Pancreas (tissue), 10 donors: Measurements from ENCODE around the gene INPP5D. TPM values are rescaled to one million over a fixed set of nuclear protein-coding genes. Genes with fewer than 3 reads are reported as not detected.

Experiments
- ATAC-seq, 4 donors: fragments of 200-7000 bp; cut with Tn5 transposase; one replicate each; pipeline versions ENCODE4 v1.8.0 to v1.9.1; 2020; ENCODE audit warnings: mild to moderate bottlenecking in 4 of 4, moderate library complexity in 4 of 4
- DNase-seq, 6 donors: peaks; one replicate each; pipeline ENCODE4 v3.0.0-alpha.2; 2020
- FAIRE-seq: peaks from 2 replicates; lab custom pipeline; 2012; peaks lifted over from hg19 to GRCh38; lab: Jason Lieb, UNC
- H3K27ac ChIP-seq, 4 donors: fragments of 200-600 bp; sonication (generic); 1 replicate in 3 of 4; 2 replicates in 1 of 4; pipeline versions ENCODE4 v1.5.0 to v1.8.0; 2020
- H3K27me3 ChIP-seq, 4 donors: fragments of 200-600 bp; one replicate each; pipeline ENCODE4 v1.8.0; 2021
- H3K36me3 ChIP-seq, 3 donors: fragments of 200-600 bp; sonication (generic) in 1 of 3; one replicate each; pipeline versions ENCODE4 v1.5.0 to v1.8.0; 2020 to 2021
- H3K4me1 ChIP-seq, 3 donors: fragments of 200-600 bp; one replicate each; pipeline ENCODE4 v1.8.0; 2021
- H3K4me3 ChIP-seq, 4 donors: fragments of 200-600 bp; sonication (generic) in 2 of 4; one replicate each; pipeline versions ENCODE4 v1.5.0 to v1.8.0; 2020 to 2021
- H3K9me3 ChIP-seq, 4 donors: fragments of 200-600 bp; one replicate each; pipeline ENCODE4 v1.8.0; 2021
- WGBS, 2 donors: extraction: QIAGEN DNeasy Blood & Tissue Kit; methylation state at CpG; one replicate each; pipeline ENCODE4 v1.1.7; 2013; 5-methylcytosine and 5-hydroxymethylcytosine counted together
- intact Hi-C, 3 donors: fragments of 100-400 bp; cut with DNase I; formaldehyde crosslinking; loops; one replicate each; pipeline versions ENCODE4 v1.11.1 to v1.14.2; 2022
- polyA plus RNA-seq, 2 donors: library from polyadenylated mRNA; stranded (reverse); fragments of 200-250 nt; gene quantifications; one replicate each; pipeline ENCODE4 v1.2.3, GENCODE V29; 2013
- total RNA-seq, 6 donors: library from RNA; stranded (reverse); fragmentation: NEBNext Ultra II Directional in 4 of 6; extraction: Animal tissue kit (Norgen Biotek cat#: 25700) in 4 of 6; gene quantifications; one replicate each; pipeline versions ENCODE4 v1.2.1 to v1.2.4, GENCODE V29; 2021 to 2023
- TF ChIP-seq, protein P1 (sequence below), 4 donors: fragments of 200-600 bp; sonication (generic) in 3 of 4; IDR thresholded peaks; one replicate each; pipeline versions ENCODE4 v1.5.0 to v1.8.0; 2021; ENCODE audit warnings: antibody characterized with exemption in 4 of 4
- donor health status: healthy with polysubstance abuse.
- donor health status: DM: no; HTN: no; CAD: no; lungs with moderate emphysema.
- donor health status: DM: no; HTN: no; CAD: no.
- donor health status: control.
- donor health status: control.
- donor health status: Bipolar disorder and iron deficiency.
- donor health status: DM: yes; HTN: yes; CAD: no.
- donor health status: DM: no; HTN: no; CAD: no.
- donor health status: DM: no; HTN: no; CAD: no.
- donor health status: DM: yes; HTN: yes; CAD: no.

Gene INPP5D
- total and polyA plus RNA-seq, 8 donors, result 1.1 to 11.4 (median 2.3) TPM

DNA sequence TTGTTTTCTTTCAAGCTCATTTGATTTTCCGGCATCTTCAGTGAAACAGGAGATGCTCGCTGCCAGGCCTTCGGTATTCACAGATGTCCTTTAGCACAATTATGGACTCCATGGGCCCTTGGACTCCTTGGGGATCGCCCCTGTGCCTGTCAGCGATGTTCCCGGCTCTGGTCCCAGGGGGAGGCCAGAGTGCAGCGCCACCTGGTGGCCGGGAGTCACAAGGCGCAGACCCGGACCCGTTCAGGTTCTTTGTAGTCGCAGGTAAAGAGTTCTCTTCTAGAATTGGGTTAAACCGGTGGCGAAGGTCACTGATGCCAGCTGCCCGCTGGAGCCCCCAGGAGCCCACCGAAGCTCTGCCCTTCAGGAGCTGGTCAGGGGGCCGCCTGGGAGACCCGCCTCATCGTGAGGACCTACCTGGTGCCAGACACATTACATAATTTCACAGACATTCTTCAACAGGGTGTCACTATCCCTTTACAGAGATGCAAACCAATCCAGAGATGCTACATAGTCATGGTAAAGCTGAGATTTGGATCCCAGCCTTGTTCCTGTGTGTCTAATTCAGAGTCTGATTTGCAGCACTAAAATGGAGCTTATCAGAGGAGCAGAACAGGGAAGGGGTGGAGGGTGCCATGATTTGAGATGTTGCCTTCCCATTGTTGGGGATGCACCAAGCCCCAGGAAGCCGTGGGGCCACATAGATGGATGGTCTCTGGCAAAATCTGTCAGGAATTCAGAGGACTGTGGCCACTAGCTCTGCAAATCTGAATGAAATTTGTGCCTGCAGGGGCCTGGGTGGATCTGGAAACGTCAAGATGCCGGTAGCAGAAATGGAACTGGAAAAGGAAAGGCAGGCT lies 6.0 kb upstream of the INPP5D start:
- ATAC-seq, result peak; percentile 79 to 93 (median 86)
- intact Hi-C loops, result no loop called here
- Histone ChIP-seq H3K27ac (no peak overlapping the region), H3K9me3 (no peaks in the 10 kb centered on the region), H3K27me3 (peaks cover 0 to 4% (median 0%) of the 10 kb centered on the region in 4 donors), H3K4me1 (no peaks in the 10 kb centered on the region), H3K36me3 (no peaks in the 10 kb centered on the region), H3K4me3 (no peak overlapping the region)
- TF ChIP-seq, protein P1, sequence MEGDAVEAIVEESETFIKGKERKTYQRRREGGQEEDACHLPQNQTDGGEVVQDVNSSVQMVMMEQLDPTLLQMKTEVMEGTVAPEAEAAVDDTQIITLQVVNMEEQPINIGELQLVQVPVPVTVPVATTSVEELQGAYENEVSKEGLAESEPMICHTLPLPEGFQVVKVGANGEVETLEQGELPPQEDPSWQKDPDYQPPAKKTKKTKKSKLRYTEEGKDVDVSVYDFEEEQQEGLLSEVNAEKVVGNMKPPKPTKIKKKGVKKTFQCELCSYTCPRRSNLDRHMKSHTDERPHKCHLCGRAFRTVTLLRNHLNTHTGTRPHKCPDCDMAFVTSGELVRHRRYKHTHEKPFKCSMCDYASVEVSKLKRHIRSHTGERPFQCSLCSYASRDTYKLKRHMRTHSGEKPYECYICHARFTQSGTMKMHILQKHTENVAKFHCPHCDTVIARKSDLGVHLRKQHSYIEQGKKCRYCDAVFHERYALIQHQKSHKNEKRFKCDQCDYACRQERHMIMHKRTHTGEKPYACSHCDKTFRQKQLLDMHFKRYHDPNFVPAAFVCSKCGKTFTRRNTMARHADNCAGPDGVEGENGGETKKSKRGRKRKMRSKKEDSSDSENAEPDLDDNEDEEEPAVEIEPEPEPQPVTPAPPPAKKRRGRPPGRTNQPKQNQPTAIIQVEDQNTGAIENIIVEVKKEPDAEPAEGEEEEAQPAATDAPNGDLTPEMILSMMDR (IDR thresholded peaks at IDR 0.05), result peak; percentile 92 to 95 (median 93)
- WGBS, 2 donors, result 18 to 21% methylated on average over 22 of the region's 22 CpGs
- DNase-seq, result peak in 5 of 6 donors; percentile 30 to 92 (median 70)
- no peak for FAIRE-seq

DNA sequence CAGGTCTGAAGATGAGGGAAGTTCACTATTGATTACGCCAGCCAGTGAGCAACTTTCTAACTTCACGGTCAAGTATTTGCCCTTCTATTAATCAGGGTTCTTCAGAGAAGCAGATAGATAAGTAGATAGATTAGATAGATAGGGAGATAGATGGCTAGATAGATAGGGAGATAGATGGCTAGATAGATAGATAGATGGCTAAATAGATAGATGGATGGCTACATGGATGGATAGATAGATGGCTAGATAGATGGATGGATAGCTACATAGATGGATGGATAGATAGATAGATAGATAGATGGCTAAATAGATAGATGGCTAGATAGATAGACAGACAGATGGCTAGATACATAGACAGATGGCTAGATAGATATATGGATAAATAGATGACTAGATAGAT lies 4.8 kb upstream of the INPP5D start:
- H3K9me3 ChIP-seq, result no peaks in the 10 kb centered on the region
- no peak overlapping the region for H3K4me3 ChIP-seq
- FAIRE-seq (no peak), ATAC-seq (no peak), DNase-seq (no peak)
- no peak overlapping the region for H3K27ac ChIP-seq
- TF ChIP-seq, protein P1 (IDR thresholded peaks at IDR 0.05), result no peak
- intact Hi-C loops, result no loop called here
- peaks cover 0 to 4% (median 0%) of the 10 kb centered on the region in 4 donors for H3K27me3 ChIP-seq
- H3K4me1 ChIP-seq, result no peaks in the 10 kb centered on the region
- H3K36me3 ChIP-seq, result no peaks in the 10 kb centered on the region
- 53 to 68% methylated on average over 2 of the region's 2 CpGs for WGBS, 2 donors

DNA sequence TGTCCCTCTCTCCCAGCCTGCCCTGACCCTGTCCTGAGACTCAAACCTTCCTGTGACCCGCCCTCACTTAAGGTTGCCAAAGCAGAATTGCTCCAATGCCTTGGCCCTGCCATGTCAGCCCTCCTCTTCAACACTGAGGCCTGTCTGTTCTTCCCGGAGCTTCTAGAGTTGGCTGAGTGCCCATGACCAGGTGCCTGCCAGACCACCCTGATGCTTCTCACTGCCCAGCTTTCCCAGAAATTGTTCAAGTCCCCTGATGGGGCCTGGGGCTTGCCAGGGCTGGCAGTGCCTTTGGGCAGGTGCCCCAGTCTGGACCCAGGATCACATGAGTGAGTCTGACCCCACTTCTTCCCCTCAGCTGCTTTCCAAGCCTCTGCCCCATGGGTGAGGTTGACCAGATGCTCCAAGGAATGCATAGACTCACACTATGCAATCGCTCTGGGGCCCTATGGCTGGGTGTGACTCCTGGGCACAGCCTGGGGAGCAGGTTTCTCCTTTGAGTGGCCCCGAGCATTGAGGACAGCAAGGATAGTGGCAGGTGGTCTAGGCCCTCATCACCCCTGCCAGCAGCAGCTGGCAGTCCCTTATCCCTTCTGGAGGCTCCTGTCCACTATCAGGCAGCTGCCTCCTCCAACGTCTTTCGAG lies 3.1 kb upstream of the INPP5D start:
- H3K4me1 ChIP-seq, result no peaks in the 10 kb centered on the region
- ATAC-seq, result no peak
- peaks cover 0 to 4% (median 0%) of the 10 kb centered on the region in 4 donors for H3K27me3 ChIP-seq
- H3K4me3 ChIP-seq, result no peak overlapping the region
- FAIRE-seq, result no peak
- intact Hi-C loops, result no loop called here
- H3K27ac ChIP-seq, result no peak overlapping the region
- H3K36me3 ChIP-seq, result no peaks in the 10 kb centered on the region
- peak in 1 of 6 donors; percentile 27 for DNase-seq
- TF ChIP-seq, protein P1 (IDR thresholded peaks at IDR 0.05), result no peak
- H3K9me3 ChIP-seq, result no peaks in the 10 kb centered on the region
- 66 to 72% methylated on average over 6 of the region's 6 CpGs for WGBS, 2 donors

DNA sequence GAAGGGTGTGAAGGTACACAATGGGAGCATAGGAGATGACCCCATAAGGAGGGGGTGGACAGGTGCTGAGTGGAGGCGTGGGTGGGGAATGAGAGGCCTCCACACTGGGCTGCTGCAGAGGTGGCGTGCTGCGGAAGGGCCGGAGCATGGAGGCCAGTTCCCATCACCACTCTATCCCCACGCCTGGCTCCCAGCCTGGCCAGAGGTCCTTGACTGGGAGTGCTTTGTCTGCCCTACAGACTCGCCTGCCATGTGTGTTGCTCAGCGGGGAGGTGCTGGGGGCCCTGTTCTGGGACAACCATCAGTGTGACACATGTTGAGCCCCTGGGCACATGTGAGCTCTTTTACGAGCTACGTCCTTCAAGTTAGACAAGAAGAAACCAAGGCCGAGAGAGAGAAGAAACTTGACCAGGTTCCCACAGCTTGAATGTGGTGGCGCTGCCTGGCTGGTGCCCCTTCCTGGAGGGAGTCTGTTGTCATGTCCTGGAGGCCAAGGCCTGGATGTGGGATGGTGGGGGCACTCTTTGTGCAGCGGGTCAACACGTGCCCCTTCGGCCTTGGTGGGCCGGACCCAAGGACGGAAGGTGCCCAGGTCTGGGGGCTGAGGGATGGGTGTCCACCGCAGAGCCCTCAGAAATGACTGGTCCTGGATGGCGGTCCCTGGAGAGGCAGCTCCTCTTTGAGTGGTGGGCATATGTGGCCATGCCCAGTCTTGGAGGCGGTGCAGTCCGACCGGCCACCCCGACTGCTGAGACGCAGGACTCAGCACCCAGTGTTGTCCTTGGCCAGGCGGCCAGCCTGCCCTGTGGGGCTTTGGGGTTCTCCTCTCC lies 1.2 kb upstream of the INPP5D start:
- 84 to 90% methylated on average over 24 of the region's 24 CpGs for WGBS, 2 donors
- no peaks in the 10 kb centered on the region for H3K4me1 ChIP-seq
- peak overlapping the region in 1 of 4 donors; percentile 58 for H3K27ac ChIP-seq
- no peaks in the 10 kb centered on the region for H3K27me3 ChIP-seq
- no peak overlapping the region for H3K4me3 ChIP-seq
- TF ChIP-seq, protein P1 (IDR thresholded peaks at IDR 0.05), result no peak
- peak in 1 of 6 donors; percentile 49 for DNase-seq
- no peaks in the 10 kb centered on the region for H3K9me3 ChIP-seq
- H3K36me3 ChIP-seq, result no peaks in the 10 kb centered on the region
- no peak for FAIRE-seq
- intact Hi-C loops, result no loop called here
- no peak for ATAC-seq
